ENCODE results near the gene NEK9.

GRCh38 chr14:75126679-75127473, at the start of gene NEK9:
- TF ChIP-seq CTCF (IDR thresholded peaks at IDR 0.05) (no peak), EZH2 (IDR thresholded peaks at IDR 0.05; ENCODE audit: borderline replicate concordance, insufficient read depth, low read depth, low read length, poor library complexity, severe bottlenecking) (no peak)

Measured in B cell (primary cell).